Hippocampal formation (tissue), 2 donors: ENCODE measurements around the gene TRIM9.

Experiments
- DNase-seq, 2 donors: peaks; one replicate each; lab custom pipeline; 2025; lab: John Stamatoyannopoulos, UW

TRIM9 gene

GRCh38 chr14:51094901-51095853 lies at the start of gene TRIM9:
Gene TRIM9, minus strand, starts transcription at chr14:51095105. Its CDS starts 166 bp downstream, at chr14:51094939.
- peak; percentile 97 for DNase-seq

- no peak for DNase-seq
Measured at GRCh38 chr14:51140856-51141255, 46.0 kb upstream of the TRIM9 start.

- DNase-seq, result no peak
Measured at GRCh38 chr14:51140338-51140737, 45.4 kb upstream of the TRIM9 start.

GRCh38 chr14:51139121-51139681 lies 44.3 kb upstream of the TRIM9 start:
- no peak for DNase-seq

GRCh38 chr14:51138404-51139103 lies 43.6 kb upstream of the TRIM9 start:
- DNase-seq, result no peak

GRCh38 chr14:51131516-51131915 lies 36.6 kb upstream of the TRIM9 start:
- DNase-seq, result no peak

GRCh38 chr14:51129130-51129529 lies 34.2 kb upstream of the TRIM9 start:
- no peak for DNase-seq

GRCh38 chr14:51124029-51124428 lies 29.1 kb upstream of the TRIM9 start:
- no peak for DNase-seq

- no peak for DNase-seq
Measured at GRCh38 chr14:51121096-51121495, 26.2 kb upstream of the TRIM9 start.

GRCh38 chr14:51119411-51120051 lies 24.6 kb upstream of the TRIM9 start:
- no peak for DNase-seq

GRCh38 chr14:51118993-51119392 lies 24.1 kb upstream of the TRIM9 start:
- DNase-seq, result peak; percentile 8

- DNase-seq, result no peak
Measured at GRCh38 chr14:51117593-51117992, 22.7 kb upstream of the TRIM9 start.

GRCh38 chr14:51116682-51117081 lies 21.8 kb upstream of the TRIM9 start:
- no peak for DNase-seq

- no peak for DNase-seq
Measured at GRCh38 chr14:51109651-51110050, 14.7 kb upstream of the TRIM9 start.

GRCh38 chr14:51107801-51108200 lies 12.9 kb upstream of the TRIM9 start:
- DNase-seq, result no peak

- DNase-seq, result no peak
Measured at GRCh38 chr14:51104467-51104866, 9.6 kb upstream of the TRIM9 start.

GRCh38 chr14:51097287-51097686 lies 2.4 kb upstream of the TRIM9 start:
- no peak for DNase-seq

- no peak for DNase-seq
Measured at GRCh38 chr14:51096870-51097269, 2.0 kb upstream of the TRIM9 start.

- DNase-seq, result peak; percentile 79 to 85
Measured at GRCh38 chr14:51095854-51096823, 1.2 kb upstream of the TRIM9 start.

GRCh38 chr14:51094282-51094821 lies 553 bp downstream of the TRIM9 start:
- DNase-seq, result no peak
